Pancreas (tissue), 10 donors: ENCODE results near the gene TPP2. TPM values are rescaled to one million over a fixed set of nuclear protein-coding genes. Genes with fewer than 3 reads are reported as not detected.

Experiments used
- ATAC-seq, 4 donors: fragments of 200-7000 bp; cut with Tn5 transposase; one replicate each; pipeline versions ENCODE4 v1.8.0 to v1.9.1; 2020; ENCODE audit warnings: mild to moderate bottlenecking in 4 of 4, moderate library complexity in 4 of 4
- DNase-seq, 6 donors: peaks; one replicate each; pipeline ENCODE4 v3.0.0-alpha.2; 2020
- FAIRE-seq: peaks from 2 replicates; lab custom pipeline; 2012; peaks lifted over from hg19 to GRCh38; lab: Jason Lieb, UNC
- H3K27ac ChIP-seq, 4 donors: fragments of 200-600 bp; sonication (generic); 1 replicate in 3 of 4; 2 replicates in 1 of 4; pipeline versions ENCODE4 v1.5.0 to v1.8.0; 2020
- H3K27me3 ChIP-seq, 4 donors: fragments of 200-600 bp; one replicate each; pipeline ENCODE4 v1.8.0; 2021
- H3K36me3 ChIP-seq, 3 donors: fragments of 200-600 bp; sonication (generic) in 1 of 3; one replicate each; pipeline versions ENCODE4 v1.5.0 to v1.8.0; 2020 to 2021
- H3K4me1 ChIP-seq, 3 donors: fragments of 200-600 bp; one replicate each; pipeline ENCODE4 v1.8.0; 2021
- H3K4me3 ChIP-seq, 4 donors: fragments of 200-600 bp; sonication (generic) in 2 of 4; one replicate each; pipeline versions ENCODE4 v1.5.0 to v1.8.0; 2020 to 2021
- H3K9me3 ChIP-seq, 4 donors: fragments of 200-600 bp; one replicate each; pipeline ENCODE4 v1.8.0; 2021
- WGBS, 2 donors: extraction: QIAGEN DNeasy Blood & Tissue Kit; methylation state at CpG; one replicate each; pipeline ENCODE4 v1.1.7; 2013; 5-methylcytosine and 5-hydroxymethylcytosine counted together
- intact Hi-C, 3 donors: fragments of 100-400 bp; cut with DNase I; formaldehyde crosslinking; loops; one replicate each; pipeline versions ENCODE4 v1.11.1 to v1.14.2; 2022
- polyA plus RNA-seq, 2 donors: library from polyadenylated mRNA; stranded (reverse); fragments of 200-250 nt; gene quantifications; one replicate each; pipeline ENCODE4 v1.2.3, GENCODE V29; 2013
- total RNA-seq, 6 donors: library from RNA; stranded (reverse); fragmentation: NEBNext Ultra II Directional in 4 of 6; extraction: Animal tissue kit (Norgen Biotek cat#: 25700) in 4 of 6; gene quantifications; one replicate each; pipeline versions ENCODE4 v1.2.1 to v1.2.4, GENCODE V29; 2021 to 2023
- TF ChIP-seq, protein P1 (sequence below), 4 donors: fragments of 200-600 bp; sonication (generic) in 3 of 4; IDR thresholded peaks; one replicate each; pipeline versions ENCODE4 v1.5.0 to v1.8.0; 2021; ENCODE audit warnings: antibody characterized with exemption in 4 of 4
- donor health status: healthy with polysubstance abuse.
- donor health status: DM: no; HTN: no; CAD: no; lungs with moderate emphysema.
- donor health status: DM: no; HTN: no; CAD: no.
- donor health status: control.
- donor health status: control.
- donor health status: Bipolar disorder and iron deficiency.
- donor health status: DM: yes; HTN: yes; CAD: no.
- donor health status: DM: no; HTN: no; CAD: no.
- donor health status: DM: no; HTN: no; CAD: no.
- donor health status: DM: yes; HTN: yes; CAD: no.

Gene TPP2
- total and polyA plus RNA-seq, 8 donors: 9.5 to 22.3 (median 15.9) TPM

DNA sequence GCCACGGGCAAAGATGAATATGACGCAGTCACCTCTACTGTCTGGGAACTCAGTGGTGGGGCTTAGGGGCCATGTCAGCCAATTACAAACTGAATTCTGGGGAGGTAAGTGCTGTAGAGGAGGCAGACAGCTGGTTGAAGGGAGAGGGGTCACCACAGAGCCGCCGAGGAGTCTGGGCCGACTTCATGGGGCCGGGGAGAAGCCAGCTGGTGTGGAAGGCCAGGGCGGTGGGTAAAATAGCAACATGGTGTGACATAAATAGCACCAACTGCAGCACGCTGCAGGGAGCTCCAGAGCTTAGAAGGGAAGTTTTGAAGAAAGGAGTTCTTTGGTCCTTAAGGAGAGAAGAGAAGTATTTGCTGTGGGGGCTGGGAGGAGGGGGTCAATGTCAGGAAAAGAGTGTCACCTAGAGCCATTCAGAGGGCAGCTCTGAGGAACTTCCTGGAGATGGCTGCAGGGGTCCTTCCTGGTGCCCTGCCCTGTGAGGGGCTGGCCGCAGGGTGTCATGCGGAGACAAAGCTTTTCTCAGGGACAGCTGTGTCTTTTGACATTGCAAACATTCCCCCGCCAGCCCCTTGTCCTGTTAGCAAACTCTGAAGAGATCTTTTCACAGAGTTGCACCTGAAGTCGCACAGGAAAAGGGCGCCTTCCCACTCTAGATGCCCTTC, 91.7 kb downstream of the TPP2 start:
- H3K36me3 ChIP-seq: no peaks in the 10 kb centered on the region
- WGBS, 2 donors: 45 to 63% methylated on average over 12 to 13 of the region's 13 CpGs
- no peak overlapping the region for H3K4me3 ChIP-seq
- intact Hi-C loops: no loop called here
- no peaks in the 10 kb centered on the region for H3K9me3 ChIP-seq
- H3K27ac ChIP-seq: no peak overlapping the region
- H3K4me1 ChIP-seq: no peaks in the 10 kb centered on the region
- DNase-seq (no peak), FAIRE-seq (no peak), ATAC-seq (no peak)
- TF ChIP-seq, protein P1, sequence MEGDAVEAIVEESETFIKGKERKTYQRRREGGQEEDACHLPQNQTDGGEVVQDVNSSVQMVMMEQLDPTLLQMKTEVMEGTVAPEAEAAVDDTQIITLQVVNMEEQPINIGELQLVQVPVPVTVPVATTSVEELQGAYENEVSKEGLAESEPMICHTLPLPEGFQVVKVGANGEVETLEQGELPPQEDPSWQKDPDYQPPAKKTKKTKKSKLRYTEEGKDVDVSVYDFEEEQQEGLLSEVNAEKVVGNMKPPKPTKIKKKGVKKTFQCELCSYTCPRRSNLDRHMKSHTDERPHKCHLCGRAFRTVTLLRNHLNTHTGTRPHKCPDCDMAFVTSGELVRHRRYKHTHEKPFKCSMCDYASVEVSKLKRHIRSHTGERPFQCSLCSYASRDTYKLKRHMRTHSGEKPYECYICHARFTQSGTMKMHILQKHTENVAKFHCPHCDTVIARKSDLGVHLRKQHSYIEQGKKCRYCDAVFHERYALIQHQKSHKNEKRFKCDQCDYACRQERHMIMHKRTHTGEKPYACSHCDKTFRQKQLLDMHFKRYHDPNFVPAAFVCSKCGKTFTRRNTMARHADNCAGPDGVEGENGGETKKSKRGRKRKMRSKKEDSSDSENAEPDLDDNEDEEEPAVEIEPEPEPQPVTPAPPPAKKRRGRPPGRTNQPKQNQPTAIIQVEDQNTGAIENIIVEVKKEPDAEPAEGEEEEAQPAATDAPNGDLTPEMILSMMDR (IDR thresholded peaks at IDR 0.05): no peak
- H3K27me3 ChIP-seq: no peaks in the 10 kb centered on the region

DNA sequence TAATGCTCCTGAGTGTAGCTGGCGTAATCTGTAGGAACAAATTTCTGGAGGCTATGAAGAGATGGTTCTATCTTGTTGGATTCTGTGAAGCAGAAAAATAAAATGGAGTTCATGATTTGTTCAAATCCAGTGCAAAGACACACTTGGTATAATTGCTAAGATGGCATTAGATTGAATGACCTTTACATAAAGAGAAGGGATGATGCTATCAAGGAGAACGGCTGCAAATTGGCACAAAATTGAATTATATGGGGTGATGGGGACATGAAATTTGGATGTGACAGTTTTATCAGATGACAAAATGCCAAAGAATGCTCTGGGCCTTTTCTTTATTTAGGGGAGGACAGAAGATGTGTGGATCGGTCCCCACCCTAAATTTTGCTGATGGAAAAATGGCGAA, 94.1 kb downstream of the TPP2 start:
- DNase-seq (no peak), FAIRE-seq (no peak), ATAC-seq (no peak)
- WGBS, 2 donors: 87 to 93% methylated on average over 4 of the region's 4 CpGs
- H3K36me3 ChIP-seq: no peaks in the 10 kb centered on the region
- no peak overlapping the region for H3K4me3 ChIP-seq
- no peaks in the 10 kb centered on the region for H3K27me3 ChIP-seq
- TF ChIP-seq, protein P1 (IDR thresholded peaks at IDR 0.05): no peak
- H3K4me1 ChIP-seq: no peaks in the 10 kb centered on the region
- no peak overlapping the region for H3K27ac ChIP-seq
- H3K9me3 ChIP-seq: no peaks in the 10 kb centered on the region
- intact Hi-C loops: no loop called here

DNA sequence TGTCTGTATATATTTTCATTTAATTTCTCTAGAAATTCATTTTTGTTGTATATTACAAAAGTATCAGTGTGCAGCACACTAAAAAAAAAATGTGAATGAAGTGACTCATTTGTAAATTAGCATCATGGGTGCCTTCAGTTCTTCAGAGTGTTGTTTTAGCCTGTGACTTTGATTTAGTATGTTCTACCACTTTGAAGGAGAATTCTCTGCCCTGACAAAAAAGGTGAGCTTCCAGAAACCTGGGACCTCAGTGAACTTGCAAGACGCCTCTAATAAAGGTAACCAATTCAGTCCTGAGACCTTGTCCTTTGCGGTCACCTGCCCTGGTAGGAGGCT, 95.7 kb downstream of the TPP2 start:
- intact Hi-C loops: no loop called here
- Histone ChIP-seq H3K9me3 (no peaks in the 10 kb centered on the region), H3K4me3 (no peak overlapping the region), H3K4me1 (no peaks in the 10 kb centered on the region), H3K27ac (no peak overlapping the region), H3K36me3 (no peaks in the 10 kb centered on the region), H3K27me3 (no peaks in the 10 kb centered on the region)
- FAIRE-seq (no peak), ATAC-seq (no peak), DNase-seq (no peak)
- 67 to 74% methylated on average over 2 of the region's 2 CpGs for WGBS, 2 donors
- TF ChIP-seq, protein P1 (IDR thresholded peaks at IDR 0.05): no peak

DNA sequence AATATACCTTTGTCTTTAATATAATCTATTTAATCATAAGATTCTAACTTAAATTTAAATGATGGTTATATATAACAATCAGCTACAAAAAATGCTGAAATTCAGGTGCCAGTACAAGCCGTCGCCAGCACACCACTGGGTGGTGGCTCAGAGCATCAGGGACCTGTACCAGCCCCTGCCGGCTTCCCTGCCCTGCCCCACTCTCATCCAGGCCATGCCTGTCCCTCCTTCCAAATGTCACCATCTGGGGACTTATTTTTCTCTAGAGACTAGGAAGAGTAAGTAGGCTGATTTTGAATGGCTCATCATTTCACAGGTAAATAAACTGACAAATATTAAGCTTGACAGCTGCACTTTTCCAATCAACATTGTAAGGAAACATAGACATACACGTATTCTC, 96.5 kb downstream of the TPP2 start:
- Histone ChIP-seq H3K9me3 (no peaks in the 10 kb centered on the region), H3K36me3 (no peaks in the 10 kb centered on the region), H3K27me3 (no peaks in the 10 kb centered on the region), H3K4me1 (no peaks in the 10 kb centered on the region), H3K27ac (no peak overlapping the region), H3K4me3 (no peak overlapping the region)
- ATAC-seq (no peak), FAIRE-seq (no peak), DNase-seq (no peak)
- intact Hi-C loops: no loop called here
- WGBS, 2 donors: 64 to 81% methylated on average over 4 of the region's 4 CpGs
- TF ChIP-seq, protein P1 (IDR thresholded peaks at IDR 0.05): no peak

DNA sequence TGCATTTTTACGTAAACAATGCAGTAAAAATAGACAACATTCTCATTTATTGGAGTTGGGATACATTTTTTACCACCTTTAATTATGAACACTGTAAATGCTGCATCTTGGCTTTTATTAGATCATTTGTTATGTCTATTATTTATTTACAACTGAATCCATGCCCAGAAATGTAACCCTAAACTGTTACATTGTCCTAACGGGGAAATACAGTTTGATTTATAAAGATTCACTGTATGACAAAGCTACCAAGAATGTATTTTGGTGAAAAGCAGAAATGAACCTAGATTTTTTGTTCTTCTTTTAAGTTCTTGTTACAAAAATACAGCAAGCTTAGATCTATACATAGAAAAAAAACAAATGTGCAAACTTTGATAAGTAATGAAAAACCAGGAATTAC, 97.0 kb downstream of the TPP2 start:
- DNase-seq (no peak), ATAC-seq (no peak), FAIRE-seq (no peak)
- Histone ChIP-seq H3K36me3 (no peaks in the 10 kb centered on the region), H3K27me3 (no peaks in the 10 kb centered on the region), H3K4me3 (no peak overlapping the region), H3K4me1 (no peaks in the 10 kb centered on the region), H3K9me3 (no peaks in the 10 kb centered on the region), H3K27ac (no peak overlapping the region)
- TF ChIP-seq, protein P1 (IDR thresholded peaks at IDR 0.05): no peak
- intact Hi-C loops: no loop called here
- 34 to 57% methylated on average over 2 of the region's 2 CpGs for WGBS, 2 donors
